HG03103 (cell line): ENCODE measurements around the gene ZSWIM9.
"Not testable (repeated sequence)": the region's sequence is repeated elsewhere in the genome, so short reads cannot be mapped to it uniquely, and the experiment has no call there.

ENCODE experiments used
- ATAC-seq: cut with Tn5 transposase; IDR thresholded peaks from one replicate; pipeline ENCODE4 v1.9.1; 2021; ENCODE audit warnings: low read depth; ENCODE audit not compliant: unreplicated experiment

Gene ZSWIM9

GRCh38 chr19:48210005-48210404 is 39.5 kb downstream of the ZSWIM9 start:
- no peak for ATAC-seq

- no peak for ATAC-seq
These were observed 43.5 kb downstream of the ZSWIM9 start for GRCh38 chr19:48213959-48214358.

GRCh38 chr19:48216933-48217332 is 46.5 kb downstream of the ZSWIM9 start:
- ATAC-seq: no peak

- no peak for ATAC-seq
These were observed 48.5 kb downstream of the ZSWIM9 start for GRCh38 chr19:48218997-48219396.

GRCh38 chr19:48220784-48221183 is 50.3 kb downstream of the ZSWIM9 start:
- ATAC-seq: not testable (repeated sequence)

GRCh38 chr19:48221628-48222027 is 51.1 kb downstream of the ZSWIM9 start:
- no peak for ATAC-seq

- ATAC-seq: no peak
These were observed 60.2 kb downstream of the ZSWIM9 start for GRCh38 chr19:48230555-48231129.

GRCh38 chr19:48237057-48237456 is 66.6 kb downstream of the ZSWIM9 start:
- ATAC-seq: no peak

- ATAC-seq: no peak
These were observed 68.6 kb downstream of the ZSWIM9 start for GRCh38 chr19:48239120-48239519.

- ATAC-seq: no peak
These were observed 69.2 kb downstream of the ZSWIM9 start for GRCh38 chr19:48239582-48240141.

GRCh38 chr19:48241771-48242170 is 71.3 kb downstream of the ZSWIM9 start:
- not testable (repeated sequence) for ATAC-seq

GRCh38 chr19:48244281-48244680 is 73.8 kb downstream of the ZSWIM9 start:
- no peak for ATAC-seq

GRCh38 chr19:48246101-48246500 is 75.6 kb downstream of the ZSWIM9 start:
- no peak for ATAC-seq

GRCh38 chr19:48247212-48247611 is 76.7 kb downstream of the ZSWIM9 start:
- ATAC-seq: no peak
